Mesothelial cell of epicardium (in vitro differentiated cells): ENCODE data around the gene CENPP. TPM values are rescaled to one million over a fixed set of nuclear protein-coding genes. Genes with fewer than 3 reads are reported as not detected.

ENCODE experiments used
- DNase-seq, 2 experiments: peaks; one replicate each; pipeline ENCODE4 v3.0.0; 2021; ENCODE audit warnings: low spot score in 2 of 2; ENCODE audit not compliant: unreplicated experiment in 2 of 2
- H3K27ac Mint-ChIP-seq: 2 replicates; pipeline ENCODE4 v1.8.0; 2021; ENCODE audit warnings: mixed read lengths
- H3K27me3 Mint-ChIP-seq: 2 replicates; pipeline ENCODE4 v1.8.0; 2021; ENCODE audit warnings: low read depth, mixed read lengths
- H3K36me3 Mint-ChIP-seq: 2 replicates; pipeline ENCODE4 v1.8.0; 2021; ENCODE audit warnings: mixed read lengths
- H3K4me1 Mint-ChIP-seq: 2 replicates; pipeline ENCODE4 v1.8.0; 2021; ENCODE audit warnings: mixed read lengths
- H3K4me3 Mint-ChIP-seq: 2 replicates; pipeline ENCODE4 v1.8.0; 2021; ENCODE audit warnings: mild to moderate bottlenecking, moderate library complexity, mixed read lengths
- H3K9me3 Mint-ChIP-seq: 2 replicates; pipeline ENCODE4 v1.8.0; 2021; ENCODE audit warnings: mixed read lengths
- total RNA-seq: library from RNA; stranded (reverse); gene quantifications from 3 replicates; pipeline ENCODE4 v1.2.1, GENCODE V29; 2021
- TF ChIP-seq, protein P1 (sequence below): fragments of 200-600 bp; sonication (generic); IDR thresholded peaks from one replicate; pipeline ENCODE4 v1.5.0; 2021; ENCODE audit warnings: antibody characterized with exemption; ENCODE audit not compliant: unreplicated experiment

CENPP gene
- total RNA-seq, 1 donor from 2014 or later: 7.8 TPM

DNA sequence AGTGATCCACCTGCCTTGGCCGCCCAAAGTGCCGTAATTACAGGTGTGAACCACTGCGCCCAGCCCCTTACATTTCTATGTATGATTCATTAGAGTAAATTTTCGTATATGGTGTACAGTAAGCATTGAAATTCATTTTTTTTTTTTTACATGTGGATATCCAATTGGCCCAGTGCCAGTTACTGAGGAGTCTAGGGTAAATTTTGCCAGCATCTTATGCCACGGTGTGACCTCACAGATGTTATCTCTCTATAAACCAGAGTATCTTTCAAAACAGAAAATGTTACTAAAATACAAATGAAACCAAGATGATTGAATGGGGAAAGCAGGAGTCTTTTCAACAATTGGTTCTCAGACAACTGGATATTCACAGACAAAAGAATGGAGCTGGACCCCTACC, 279.5 kb downstream of the CENPP start:
- Mint-ChIP-seq H3K27me3 (no peaks in the 10 kb centered on the region), H3K9me3 (peaks cover 17% of the 10 kb centered on the region), H3K36me3 (peaks cover 9% of the 10 kb centered on the region), H3K4me1 (peaks cover 19% of the 10 kb centered on the region), H3K4me3 (no peak overlapping the region), H3K27ac (no peak overlapping the region)
- TF ChIP-seq, protein P1, sequence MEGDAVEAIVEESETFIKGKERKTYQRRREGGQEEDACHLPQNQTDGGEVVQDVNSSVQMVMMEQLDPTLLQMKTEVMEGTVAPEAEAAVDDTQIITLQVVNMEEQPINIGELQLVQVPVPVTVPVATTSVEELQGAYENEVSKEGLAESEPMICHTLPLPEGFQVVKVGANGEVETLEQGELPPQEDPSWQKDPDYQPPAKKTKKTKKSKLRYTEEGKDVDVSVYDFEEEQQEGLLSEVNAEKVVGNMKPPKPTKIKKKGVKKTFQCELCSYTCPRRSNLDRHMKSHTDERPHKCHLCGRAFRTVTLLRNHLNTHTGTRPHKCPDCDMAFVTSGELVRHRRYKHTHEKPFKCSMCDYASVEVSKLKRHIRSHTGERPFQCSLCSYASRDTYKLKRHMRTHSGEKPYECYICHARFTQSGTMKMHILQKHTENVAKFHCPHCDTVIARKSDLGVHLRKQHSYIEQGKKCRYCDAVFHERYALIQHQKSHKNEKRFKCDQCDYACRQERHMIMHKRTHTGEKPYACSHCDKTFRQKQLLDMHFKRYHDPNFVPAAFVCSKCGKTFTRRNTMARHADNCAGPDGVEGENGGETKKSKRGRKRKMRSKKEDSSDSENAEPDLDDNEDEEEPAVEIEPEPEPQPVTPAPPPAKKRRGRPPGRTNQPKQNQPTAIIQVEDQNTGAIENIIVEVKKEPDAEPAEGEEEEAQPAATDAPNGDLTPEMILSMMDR: no peak
- DNase-seq: no peak

DNA sequence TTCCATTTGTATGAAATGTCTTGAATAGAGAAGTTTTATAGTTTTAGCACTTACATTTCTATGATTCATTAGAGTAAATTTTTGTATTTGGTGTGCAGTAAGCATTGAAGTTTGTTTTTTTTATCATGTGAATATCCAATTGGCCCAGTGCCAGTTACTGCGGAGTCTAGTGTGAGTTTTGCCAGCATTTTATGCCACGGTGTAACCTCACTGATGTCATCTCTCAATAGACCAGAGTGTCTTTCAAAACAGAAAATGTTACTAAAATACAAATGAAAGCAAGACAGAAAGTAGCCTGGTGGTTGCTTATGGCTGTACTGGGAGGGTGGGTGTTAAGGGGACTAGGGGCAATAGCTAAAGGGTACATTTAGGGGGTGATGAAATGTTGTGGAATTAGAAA, 281.3 kb downstream of the CENPP start:
- Mint-ChIP-seq H3K27me3 (no peaks in the 10 kb centered on the region), H3K4me3 (no peak overlapping the region), H3K9me3 (peaks cover 17% of the 10 kb centered on the region), H3K4me1 (peaks cover 9% of the 10 kb centered on the region), H3K36me3 (peaks cover 14% of the 10 kb centered on the region), H3K27ac (no peak overlapping the region)
- TF ChIP-seq, protein P1: no peak
- no peak for DNase-seq

- no peak overlapping the region for H3K27ac Mint-ChIP-seq
- no peak for DNase-seq
- peaks cover 17% of the 10 kb centered on the region for H3K9me3 Mint-ChIP-seq
- H3K36me3 Mint-ChIP-seq: peaks cover 16% of the 10 kb centered on the region
- no peak overlapping the region for H3K4me3 Mint-ChIP-seq
- H3K27me3 Mint-ChIP-seq: no peaks in the 10 kb centered on the region
- TF ChIP-seq, protein P1: no peak
- H3K4me1 Mint-ChIP-seq: peaks cover 9% of the 10 kb centered on the region
Observed at GRCh38 chr9:92607773-92608172, 282.0 kb downstream of the CENPP start.

GRCh38 chr9:92608241-92608908, 282.6 kb downstream of the CENPP start:
- no peak overlapping the region for H3K4me3 Mint-ChIP-seq
- peaks cover 14% of the 10 kb centered on the region for H3K9me3 Mint-ChIP-seq
- peaks cover 9% of the 10 kb centered on the region for H3K4me1 Mint-ChIP-seq
- TF ChIP-seq, protein P1: no peak
- peaks cover 13% of the 10 kb centered on the region for H3K36me3 Mint-ChIP-seq
- no peak overlapping the region for H3K27ac Mint-ChIP-seq
- H3K27me3 Mint-ChIP-seq: no peaks in the 10 kb centered on the region
- DNase-seq: no peak

GRCh38 chr9:92608909-92609445, 283.2 kb downstream of the CENPP start:
- peaks cover 9% of the 10 kb centered on the region for H3K4me1 Mint-ChIP-seq
- H3K27ac Mint-ChIP-seq: no peak overlapping the region
- H3K4me3 Mint-ChIP-seq: no peak overlapping the region
- no peak for DNase-seq
- peaks cover 9% of the 10 kb centered on the region for H3K9me3 Mint-ChIP-seq
- TF ChIP-seq, protein P1: no peak
- H3K27me3 Mint-ChIP-seq: no peaks in the 10 kb centered on the region
- peaks cover 12% of the 10 kb centered on the region for H3K36me3 Mint-ChIP-seq
